ENCODE results near the gene GTF2F2.

The GTF2F2 gene

GRCh38 chr13:45228002-45228401 lies 107.7 kb downstream of the GTF2F2 start:
- H3K14ac ChIP-seq (ENCODE audit: low read length): no peak overlapping the region
- H3K4ac ChIP-seq (ENCODE audit: low read length): no peak overlapping the region
- no CpG with 5 or more reads among the region's 5 CpGs for WGBS, 2 donors (ENCODE audit: extremely low coverage in 2 of 2, insufficient read length in 2 of 2, insufficient replicate concordance in 1 of 2)
- no peaks in the 10 kb centered on the region for H3K79me1 ChIP-seq (ENCODE audit: low read depth, low read length)
- peaks cover 0 to 4% of the 10 kb centered on the region in 2 donors for H3K36me3 ChIP-seq (replicated peaks in 1 of 2; ENCODE audit: control insufficient read depth in 2 of 2, insufficient read depth in 2 of 2, low read length in 2 of 2)
- no peak overlapping the region for H3K4me3 ChIP-seq (ENCODE audit: low read length in 2 of 2)
- no peak overlapping the region for H3K23ac ChIP-seq (ENCODE audit: low read depth, low read length, poor library complexity)
- H3K18ac ChIP-seq (ENCODE audit: low read length): no peak overlapping the region
- no peak overlapping the region for H3K27ac ChIP-seq (replicated peaks; ENCODE audit: low read length)
- no peaks in the 10 kb centered on the region for H3K27me3 ChIP-seq (ENCODE audit: control insufficient read depth in 3 of 3, insufficient read depth in 3 of 3, low read depth in 1 of 3, low read length in 3 of 3)
- H2BK5ac ChIP-seq (ENCODE audit: low read length): no peak overlapping the region
- H2AFZ ChIP-seq (ENCODE audit: low read length): no peak overlapping the region
- no peak overlapping the region for H2AK5ac ChIP-seq (ENCODE audit: low read depth, low read length)
- no peak for DNase-seq (ENCODE audit: low spot score)
- H3K9ac ChIP-seq (ENCODE audit: low read depth, low read length, poor library complexity): no peak overlapping the region
- no peak overlapping the region for H2BK12ac ChIP-seq (ENCODE audit: low read length)
- H4K91ac ChIP-seq (ENCODE audit: low read depth, low read length, poor library complexity): no peak overlapping the region
- no peak overlapping the region for H3K4me2 ChIP-seq (ENCODE audit: insufficient read depth, low read length, poor library complexity, severe bottlenecking)
- no peak overlapping the region for H2BK15ac ChIP-seq (ENCODE audit: low read length)
- no peaks in the 10 kb centered on the region for H3K9me3 ChIP-seq (replicated peaks in 1 of 2; ENCODE audit: control insufficient read depth in 2 of 2, insufficient read depth in 1 of 2, low read depth in 1 of 2, low read length in 2 of 2)
- H4K8ac ChIP-seq (ENCODE audit: low read depth, low read length): no peak overlapping the region
- H2BK120ac ChIP-seq (ENCODE audit: low read depth, low read length): no peak overlapping the region
- H3K4me1 ChIP-seq (ENCODE audit: control insufficient read depth in 2 of 2, insufficient read depth in 1 of 2, low read depth in 1 of 2, low read length in 2 of 2): no peaks in the 10 kb centered on the region

GRCh38 chr13:45229172-45229571 lies 108.9 kb downstream of the GTF2F2 start:
- Histone ChIP-seq H2BK120ac (ENCODE audit: low read depth, low read length) (no peak overlapping the region), H3K27ac (replicated peaks; ENCODE audit: low read length) (no peak overlapping the region), H3K9ac (ENCODE audit: low read depth, low read length, poor library complexity) (no peak overlapping the region), H3K79me1 (ENCODE audit: low read depth, low read length) (no peaks in the 10 kb centered on the region), H2AFZ (ENCODE audit: low read length) (no peak overlapping the region), H3K14ac (ENCODE audit: low read length) (no peak overlapping the region), H3K36me3 (replicated peaks in 1 of 2; ENCODE audit: control insufficient read depth in 2 of 2, insufficient read depth in 2 of 2, low read length in 2 of 2) (peaks cover 0 to 4% of the 10 kb centered on the region in 2 donors), H2AK5ac (ENCODE audit: low read depth, low read length) (no peak overlapping the region), H4K8ac (ENCODE audit: low read depth, low read length) (no peak overlapping the region), H2BK5ac (ENCODE audit: low read length) (no peak overlapping the region), H3K23ac (ENCODE audit: low read depth, low read length, poor library complexity) (no peak overlapping the region), H4K91ac (ENCODE audit: low read depth, low read length, poor library complexity) (no peak overlapping the region), H3K27me3 (ENCODE audit: control insufficient read depth in 3 of 3, insufficient read depth in 3 of 3, low read depth in 1 of 3, low read length in 3 of 3) (no peaks in the 10 kb centered on the region), H3K4me2 (ENCODE audit: insufficient read depth, low read length, poor library complexity, severe bottlenecking) (no peak overlapping the region), H3K4me3 (ENCODE audit: low read length in 2 of 2) (no peak overlapping the region), H2BK15ac (ENCODE audit: low read length) (no peak overlapping the region), H2BK12ac (ENCODE audit: low read length) (no peak overlapping the region), H3K4me1 (ENCODE audit: control insufficient read depth in 2 of 2, insufficient read depth in 1 of 2, low read depth in 1 of 2, low read length in 2 of 2) (no peaks in the 10 kb centered on the region), H3K18ac (ENCODE audit: low read length) (no peak overlapping the region), H3K4ac (ENCODE audit: low read length) (no peak overlapping the region), H3K9me3 (replicated peaks in 1 of 2; ENCODE audit: control insufficient read depth in 2 of 2, insufficient read depth in 1 of 2, low read depth in 1 of 2, low read length in 2 of 2) (no peaks in the 10 kb centered on the region)
- no CpG with 5 or more reads among the region's 4 CpGs for WGBS, 2 donors (ENCODE audit: extremely low coverage in 2 of 2, insufficient read length in 2 of 2, insufficient replicate concordance in 1 of 2)
- DNase-seq (ENCODE audit: low spot score): no peak

GRCh38 chr13:45231305-45231704 lies 111.0 kb downstream of the GTF2F2 start:
- H4K8ac ChIP-seq (ENCODE audit: low read depth, low read length): no peak overlapping the region
- DNase-seq (ENCODE audit: low spot score): no peak
- H3K23ac ChIP-seq (ENCODE audit: low read depth, low read length, poor library complexity): no peak overlapping the region
- WGBS, 2 donors (ENCODE audit: extremely low coverage in 2 of 2, insufficient read length in 2 of 2, insufficient replicate concordance in 1 of 2): no CpG with 5 or more reads among the region's 4 CpGs
- no peaks in the 10 kb centered on the region for H3K79me1 ChIP-seq (ENCODE audit: low read depth, low read length)
- no peak overlapping the region for H2AFZ ChIP-seq (ENCODE audit: low read length)
- H2BK120ac ChIP-seq (ENCODE audit: low read depth, low read length): no peak overlapping the region
- peaks cover 0 to 4% of the 10 kb centered on the region in 2 donors for H3K36me3 ChIP-seq (replicated peaks in 1 of 2; ENCODE audit: control insufficient read depth in 2 of 2, insufficient read depth in 2 of 2, low read length in 2 of 2)
- H3K9me3 ChIP-seq (replicated peaks in 1 of 2; ENCODE audit: control insufficient read depth in 2 of 2, insufficient read depth in 1 of 2, low read depth in 1 of 2, low read length in 2 of 2): no peaks in the 10 kb centered on the region
- no peak overlapping the region for H3K18ac ChIP-seq (ENCODE audit: low read length)
- H3K4me2 ChIP-seq (ENCODE audit: insufficient read depth, low read length, poor library complexity, severe bottlenecking): no peak overlapping the region
- H2BK15ac ChIP-seq (ENCODE audit: low read length): no peak overlapping the region
- no peak overlapping the region for H3K4me3 ChIP-seq (ENCODE audit: low read length in 2 of 2)
- no peak overlapping the region for H3K4ac ChIP-seq (ENCODE audit: low read length)
- no peak overlapping the region for H4K91ac ChIP-seq (ENCODE audit: low read depth, low read length, poor library complexity)
- H3K4me1 ChIP-seq (ENCODE audit: control insufficient read depth in 2 of 2, insufficient read depth in 1 of 2, low read depth in 1 of 2, low read length in 2 of 2): no peaks in the 10 kb centered on the region
- H2AK5ac ChIP-seq (ENCODE audit: low read depth, low read length): no peak overlapping the region
- no peak overlapping the region for H3K27ac ChIP-seq (replicated peaks; ENCODE audit: low read length)
- no peak overlapping the region for H3K14ac ChIP-seq (ENCODE audit: low read length)
- H2BK5ac ChIP-seq (ENCODE audit: low read length): no peak overlapping the region
- H2BK12ac ChIP-seq (ENCODE audit: low read length): no peak overlapping the region
- no peaks in the 10 kb centered on the region for H3K27me3 ChIP-seq (ENCODE audit: control insufficient read depth in 3 of 3, insufficient read depth in 3 of 3, low read depth in 1 of 3, low read length in 3 of 3)
- no peak overlapping the region for H3K9ac ChIP-seq (ENCODE audit: low read depth, low read length, poor library complexity)

- H3K27me3 ChIP-seq (ENCODE audit: control insufficient read depth in 3 of 3, insufficient read depth in 3 of 3, low read depth in 1 of 3, low read length in 3 of 3): no peaks in the 10 kb centered on the region
- H3K14ac ChIP-seq (ENCODE audit: low read length): no peak overlapping the region
- H3K36me3 ChIP-seq (replicated peaks in 1 of 2; ENCODE audit: control insufficient read depth in 2 of 2, insufficient read depth in 2 of 2, low read length in 2 of 2): peaks cover 0 to 4% of the 10 kb centered on the region in 2 donors
- no peak overlapping the region for H2AFZ ChIP-seq (ENCODE audit: low read length)
- H3K23ac ChIP-seq (ENCODE audit: low read depth, low read length, poor library complexity): no peak overlapping the region
- no peaks in the 10 kb centered on the region for H3K79me1 ChIP-seq (ENCODE audit: low read depth, low read length)
- no peak overlapping the region for H3K27ac ChIP-seq (replicated peaks; ENCODE audit: low read length)
- no peak overlapping the region for H4K8ac ChIP-seq (ENCODE audit: low read depth, low read length)
- no peak overlapping the region for H2AK5ac ChIP-seq (ENCODE audit: low read depth, low read length)
- H2BK15ac ChIP-seq (ENCODE audit: low read length): no peak overlapping the region
- H3K4me1 ChIP-seq (ENCODE audit: control insufficient read depth in 2 of 2, insufficient read depth in 1 of 2, low read depth in 1 of 2, low read length in 2 of 2): no peaks in the 10 kb centered on the region
- no peak overlapping the region for H2BK120ac ChIP-seq (ENCODE audit: low read depth, low read length)
- WGBS, 2 donors (ENCODE audit: extremely low coverage in 2 of 2, insufficient read length in 2 of 2, insufficient replicate concordance in 1 of 2): no CpG with 5 or more reads among the region's 1 CpG
- H3K18ac ChIP-seq (ENCODE audit: low read length): no peak overlapping the region
- H4K91ac ChIP-seq (ENCODE audit: low read depth, low read length, poor library complexity): no peak overlapping the region
- H2BK12ac ChIP-seq (ENCODE audit: low read length): no peak overlapping the region
- H3K9ac ChIP-seq (ENCODE audit: low read depth, low read length, poor library complexity): no peak overlapping the region
- no peaks in the 10 kb centered on the region for H3K9me3 ChIP-seq (replicated peaks in 1 of 2; ENCODE audit: control insufficient read depth in 2 of 2, insufficient read depth in 1 of 2, low read depth in 1 of 2, low read length in 2 of 2)
- H3K4ac ChIP-seq (ENCODE audit: low read length): no peak overlapping the region
- H3K4me2 ChIP-seq (ENCODE audit: insufficient read depth, low read length, poor library complexity, severe bottlenecking): no peak overlapping the region
- no peak overlapping the region for H3K4me3 ChIP-seq (ENCODE audit: low read length in 2 of 2)
- no peak for DNase-seq (ENCODE audit: low spot score)
- no peak overlapping the region for H2BK5ac ChIP-seq (ENCODE audit: low read length)
Observed at GRCh38 chr13:45231722-45232121, 111.4 kb downstream of the GTF2F2 start.
